HL-60 (cell line): ENCODE data around the gene ANO2.

Experiments used
- DNase-seq, 2 experiments: peaks; one replicate each; pipeline ENCODE4 v3.0.0-alpha.2; 2010 to 2020; ENCODE audit warnings: low read depth in 1 of 2, low spot score in 1 of 2
- H3K27ac ChIP-seq: fragments of 250-450 bp; sonication (Bioruptor Pico); replicated peaks from 2 replicates; pipeline ENCODE4 v1.5.1; 2020; ENCODE audit warnings: mild to moderate bottlenecking, moderate library complexity
- H3K27me3 ChIP-seq: fragments of 250-450 bp; sonication (Bioruptor Pico); 2 replicates; pipeline ENCODE4 v1.5.1; 2021; ENCODE audit warnings: mild to moderate bottlenecking, moderate library complexity; ENCODE audit not compliant: insufficient read depth, poor library complexity, severe bottlenecking
- H3K4me3 ChIP-seq: replicated peaks from 2 replicates; pipeline ENCODE4 v1.5.1; 2011; ENCODE audit warnings: mild to moderate bottlenecking, control low read depth, low read length; ENCODE audit not compliant: insufficient read depth
- GABPA ChIP-seq: IDR thresholded peaks from 2 replicates; pipeline ENCODE4 v1.6.1; 2012; ENCODE audit warnings: low read depth
- POLR2AphosphoS5 ChIP-seq: IDR thresholded peaks from 2 replicates; pipeline ENCODE4 v1.6.1; 2012; ENCODE audit warnings: low read depth
- SPI1 ChIP-seq: IDR thresholded peaks from 2 replicates; pipeline ENCODE4 v1.6.1; 2012; ENCODE audit warnings: low read depth, mild to moderate bottlenecking, borderline replicate concordance
- TF ChIP-seq, protein P1 (sequence below): IDR thresholded peaks from 2 replicates; pipeline ENCODE4 v1.6.1; 2012; ENCODE audit warnings: low read depth; ENCODE audit not compliant: insufficient replicate concordance
- TF ChIP-seq, protein P2 (sequence below): IDR thresholded peaks from one replicate; pipeline ENCODE4 v1.5.1; 2011; ENCODE audit warnings: low read length, control low read depth, inconsistent platforms; ENCODE audit not compliant: insufficient read depth

Gene ANO2

DNA sequence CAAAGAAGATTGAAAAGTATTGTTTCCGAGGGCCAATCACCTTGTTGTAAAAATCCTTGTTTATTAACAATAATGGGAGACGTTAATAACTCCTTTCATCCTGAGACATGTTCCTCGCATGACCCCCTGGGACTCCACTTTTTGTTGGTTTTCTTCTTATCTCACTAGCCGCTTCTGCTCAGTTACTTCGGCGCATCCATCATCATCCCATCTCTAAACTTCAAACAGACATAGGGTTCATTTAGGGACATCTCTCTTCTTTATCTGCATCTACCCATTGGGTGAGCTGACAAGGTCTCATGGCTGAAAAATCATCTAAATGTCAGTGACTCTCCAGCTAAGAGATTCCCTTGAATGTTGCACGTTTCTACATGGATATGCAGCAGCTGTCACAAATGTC, 252.2 kb downstream of the ANO2 start:
- H3K27ac ChIP-seq = no peak overlapping the region
- H3K4me3 ChIP-seq = no peak overlapping the region
- DNase-seq = no peak
- H3K27me3 ChIP-seq = no peaks in the 10 kb centered on the region
- TF ChIP-seq, protein P1, sequence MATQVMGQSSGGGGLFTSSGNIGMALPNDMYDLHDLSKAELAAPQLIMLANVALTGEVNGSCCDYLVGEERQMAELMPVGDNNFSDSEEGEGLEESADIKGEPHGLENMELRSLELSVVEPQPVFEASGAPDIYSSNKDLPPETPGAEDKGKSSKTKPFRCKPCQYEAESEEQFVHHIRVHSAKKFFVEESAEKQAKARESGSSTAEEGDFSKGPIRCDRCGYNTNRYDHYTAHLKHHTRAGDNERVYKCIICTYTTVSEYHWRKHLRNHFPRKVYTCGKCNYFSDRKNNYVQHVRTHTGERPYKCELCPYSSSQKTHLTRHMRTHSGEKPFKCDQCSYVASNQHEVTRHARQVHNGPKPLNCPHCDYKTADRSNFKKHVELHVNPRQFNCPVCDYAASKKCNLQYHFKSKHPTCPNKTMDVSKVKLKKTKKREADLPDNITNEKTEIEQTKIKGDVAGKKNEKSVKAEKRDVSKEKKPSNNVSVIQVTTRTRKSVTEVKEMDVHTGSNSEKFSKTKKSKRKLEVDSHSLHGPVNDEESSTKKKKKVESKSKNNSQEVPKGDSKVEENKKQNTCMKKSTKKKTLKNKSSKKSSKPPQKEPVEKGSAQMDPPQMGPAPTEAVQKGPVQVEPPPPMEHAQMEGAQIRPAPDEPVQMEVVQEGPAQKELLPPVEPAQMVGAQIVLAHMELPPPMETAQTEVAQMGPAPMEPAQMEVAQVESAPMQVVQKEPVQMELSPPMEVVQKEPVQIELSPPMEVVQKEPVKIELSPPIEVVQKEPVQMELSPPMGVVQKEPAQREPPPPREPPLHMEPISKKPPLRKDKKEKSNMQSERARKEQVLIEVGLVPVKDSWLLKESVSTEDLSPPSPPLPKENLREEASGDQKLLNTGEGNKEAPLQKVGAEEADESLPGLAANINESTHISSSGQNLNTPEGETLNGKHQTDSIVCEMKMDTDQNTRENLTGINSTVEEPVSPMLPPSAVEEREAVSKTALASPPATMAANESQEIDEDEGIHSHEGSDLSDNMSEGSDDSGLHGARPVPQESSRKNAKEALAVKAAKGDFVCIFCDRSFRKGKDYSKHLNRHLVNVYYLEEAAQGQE = no peak
- no peak for TF ChIP-seq GABPA
- no peak for TF ChIP-seq SPI1
- no peak for TF ChIP-seq POLR2AphosphoS5
- TF ChIP-seq, protein P2, sequence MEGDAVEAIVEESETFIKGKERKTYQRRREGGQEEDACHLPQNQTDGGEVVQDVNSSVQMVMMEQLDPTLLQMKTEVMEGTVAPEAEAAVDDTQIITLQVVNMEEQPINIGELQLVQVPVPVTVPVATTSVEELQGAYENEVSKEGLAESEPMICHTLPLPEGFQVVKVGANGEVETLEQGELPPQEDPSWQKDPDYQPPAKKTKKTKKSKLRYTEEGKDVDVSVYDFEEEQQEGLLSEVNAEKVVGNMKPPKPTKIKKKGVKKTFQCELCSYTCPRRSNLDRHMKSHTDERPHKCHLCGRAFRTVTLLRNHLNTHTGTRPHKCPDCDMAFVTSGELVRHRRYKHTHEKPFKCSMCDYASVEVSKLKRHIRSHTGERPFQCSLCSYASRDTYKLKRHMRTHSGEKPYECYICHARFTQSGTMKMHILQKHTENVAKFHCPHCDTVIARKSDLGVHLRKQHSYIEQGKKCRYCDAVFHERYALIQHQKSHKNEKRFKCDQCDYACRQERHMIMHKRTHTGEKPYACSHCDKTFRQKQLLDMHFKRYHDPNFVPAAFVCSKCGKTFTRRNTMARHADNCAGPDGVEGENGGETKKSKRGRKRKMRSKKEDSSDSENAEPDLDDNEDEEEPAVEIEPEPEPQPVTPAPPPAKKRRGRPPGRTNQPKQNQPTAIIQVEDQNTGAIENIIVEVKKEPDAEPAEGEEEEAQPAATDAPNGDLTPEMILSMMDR = no peak

DNA sequence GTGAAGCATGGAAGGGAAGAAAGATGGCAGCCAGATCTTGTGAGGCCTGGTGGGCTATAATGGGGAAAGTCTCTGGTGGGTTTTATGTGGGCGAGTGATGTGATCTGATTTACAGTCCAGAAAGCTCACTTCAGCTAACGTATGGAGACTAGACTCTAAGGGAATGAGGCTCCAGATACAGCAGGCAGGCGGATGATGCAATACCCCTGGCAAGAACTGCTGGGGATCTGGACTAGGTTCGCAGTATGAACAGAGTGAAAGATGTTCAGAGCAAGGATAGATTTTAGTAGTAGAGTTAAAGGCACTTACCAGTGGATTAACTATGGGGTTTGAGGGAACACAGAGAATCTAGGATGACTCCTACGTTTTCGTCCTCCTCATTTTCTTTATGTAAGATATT, 253.1 kb downstream of the ANO2 start:
- no peak for DNase-seq
- TF ChIP-seq, protein P1 = no peak
- no peak for TF ChIP-seq SPI1
- no peak overlapping the region for H3K4me3 ChIP-seq
- no peaks in the 10 kb centered on the region for H3K27me3 ChIP-seq
- no peak overlapping the region for H3K27ac ChIP-seq

DNA sequence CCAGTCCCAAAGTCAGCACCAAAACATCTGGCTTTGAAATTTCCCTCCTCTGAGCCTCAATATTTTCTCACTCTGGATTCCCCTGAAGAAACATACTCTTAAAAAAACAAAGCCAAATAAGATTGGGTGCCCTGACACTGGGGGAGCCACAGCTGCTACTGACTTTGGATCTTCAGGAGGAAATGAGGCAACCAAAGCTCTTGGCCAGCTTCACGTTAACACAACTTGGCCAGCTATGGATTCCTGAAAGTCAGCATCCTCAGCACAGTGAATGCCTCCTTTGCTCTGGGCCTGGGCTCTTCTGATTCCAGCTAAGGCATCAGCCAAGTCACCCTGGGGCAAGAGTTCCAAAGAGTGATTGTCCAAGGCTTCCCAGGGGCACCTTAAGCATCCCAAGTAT, 254.8 kb downstream of the ANO2 start:
- no peak for TF ChIP-seq SPI1
- TF ChIP-seq, protein P2 = no peak
- no peak for TF ChIP-seq POLR2AphosphoS5
- TF ChIP-seq GABPA = no peak
- TF ChIP-seq, protein P1 = no peak
- no peak for DNase-seq
- H3K27ac ChIP-seq = no peak overlapping the region
- no peaks in the 10 kb centered on the region for H3K27me3 ChIP-seq
- H3K4me3 ChIP-seq = no peak overlapping the region

DNA sequence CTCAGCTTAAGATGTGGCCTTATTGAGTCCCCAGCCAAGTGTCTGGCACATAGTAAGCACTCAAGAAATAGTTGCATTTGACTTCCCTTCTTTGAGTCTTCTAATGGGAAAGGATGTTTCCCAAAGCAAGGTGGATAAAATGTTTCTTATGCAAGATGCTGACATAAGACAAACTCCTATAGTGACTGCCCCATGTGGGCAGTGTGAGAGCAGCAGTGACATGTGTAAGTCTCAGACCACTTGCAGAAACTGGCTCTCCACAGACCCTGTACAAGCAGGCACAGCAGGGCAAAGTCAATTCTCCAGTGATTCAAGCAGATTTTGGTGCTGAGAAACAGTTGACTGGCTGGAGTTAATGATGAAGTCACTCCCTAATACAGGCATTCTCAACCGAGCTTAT, 255.3 kb downstream of the ANO2 start:
- no peak overlapping the region for H3K27ac ChIP-seq
- TF ChIP-seq GABPA = no peak
- TF ChIP-seq POLR2AphosphoS5 = no peak
- TF ChIP-seq, protein P2 = no peak
- no peak for TF ChIP-seq SPI1
- TF ChIP-seq, protein P1 = no peak
- DNase-seq = no peak
- H3K4me3 ChIP-seq = no peak overlapping the region
- H3K27me3 ChIP-seq = no peaks in the 10 kb centered on the region
